Keratinocyte (primary cell): ENCODE data around the gene FMR1. TPM values are rescaled to one million over a fixed set of nuclear protein-coding genes. Genes with fewer than 3 reads are reported as not detected.

Experiments used
- DNase-seq: peaks from one replicate; pipeline ENCODE4 v3.0.0-alpha.2; 2011; ENCODE audit warnings: low read depth, missing footprints, low spot score
- FAIRE-seq: peaks from 2 replicates; lab custom pipeline; 2011; peaks lifted over from hg19 to GRCh38; lab: Jason Lieb, UNC
- H2AFZ ChIP-seq: 2 replicates; pipeline ENCODE4 v1.6.0; 2012; ENCODE audit warnings: low read length, control low read depth, inconsistent platforms; ENCODE audit not compliant: control insufficient read depth
- H3K27ac ChIP-seq: 2 replicates; pipeline ENCODE4 v1.5.1; 2011; ENCODE audit warnings: low read length; ENCODE audit not compliant: control insufficient read depth, insufficient read depth
- H3K27me3 ChIP-seq: 3 replicates; pipeline ENCODE4 v1.6.0; 2011; ENCODE audit warnings: low read length; ENCODE audit not compliant: control insufficient read depth, insufficient read depth; ENCODE audit errors: extremely low read depth
- H3K36me3 ChIP-seq, 2 experiments: 2 replicates in 1 of 2; 3 replicates in 1 of 2; pipeline ENCODE4 v1.5.1; 2011; ENCODE audit warnings: low read length in 2 of 2, mild to moderate bottlenecking in 1 of 2; ENCODE audit not compliant: control insufficient read depth in 2 of 2, insufficient read depth in 2 of 2; ENCODE audit errors: extremely low read depth in 1 of 2
- H3K4me1 ChIP-seq: 3 replicates; pipeline ENCODE4 v1.5.1; 2011; ENCODE audit warnings: low read length; ENCODE audit not compliant: control insufficient read depth, insufficient read depth; ENCODE audit errors: extremely low read depth
- H3K4me2 ChIP-seq: 3 replicates; pipeline ENCODE4 v1.6.0; 2011; ENCODE audit warnings: low read depth, low read length; ENCODE audit not compliant: control insufficient read depth, insufficient read depth; ENCODE audit errors: extremely low read depth
- H3K4me3 ChIP-seq, 3 experiments: fragments of 200-600 bp in 1 of 3; sonication (generic) in 1 of 3; 2 replicates in 2 of 3; 3 replicates in 1 of 3; pipeline ENCODE4 v1.5.1; 2011 to 2016; ENCODE audit warnings: low read length in 3 of 3, mild to moderate bottlenecking in 3 of 3, control low read depth in 2 of 3, inconsistent platforms in 1 of 3, low read depth in 1 of 3, mixed read lengths in 1 of 3, mixed run types in 1 of 3, moderate library complexity in 1 of 3; ENCODE audit not compliant: control insufficient read depth in 2 of 3, insufficient read depth in 2 of 3; ENCODE audit errors: extremely low read depth in 1 of 3
- H3K79me2 ChIP-seq: 2 replicates; pipeline ENCODE4 v1.6.0; 2012; ENCODE audit warnings: low read length; ENCODE audit not compliant: control insufficient read depth, insufficient read depth
- H3K9ac ChIP-seq: 3 replicates; pipeline ENCODE4 v1.6.0; 2011; ENCODE audit warnings: low read length; ENCODE audit not compliant: control insufficient read depth, insufficient read depth; ENCODE audit errors: extremely low read depth
- H3K9me1 ChIP-seq: 3 replicates; pipeline ENCODE4 v1.6.0; 2011; ENCODE audit warnings: low read length; ENCODE audit not compliant: control insufficient read depth, insufficient read depth; ENCODE audit errors: extremely low read depth
- H3K9me3 ChIP-seq: 2 replicates; pipeline ENCODE4 v1.5.1; 2012; ENCODE audit warnings: low read depth, low read length; ENCODE audit not compliant: control insufficient read depth
- H4K20me1 ChIP-seq: 3 replicates; pipeline ENCODE4 v1.6.0; 2011; ENCODE audit warnings: low read length; ENCODE audit not compliant: control insufficient read depth, insufficient read depth; ENCODE audit errors: extremely low read depth
- CTCF ChIP-seq, 3 experiments: IDR thresholded peaks in 1 of 3; conservative IDR thresholded peaks in 1 of 3; optimal IDR thresholded peaks in 1 of 3; 2 replicates in 2 of 3; 3 replicates in 1 of 3; pipeline versions ENCODE3 to v1.5.1; 2011; ENCODE audit warnings: low read length in 3 of 3, mild to moderate bottlenecking in 3 of 3, moderate library complexity in 2 of 3, control low read depth in 1 of 3, inconsistent platforms in 1 of 3; ENCODE audit not compliant: insufficient read depth in 2 of 3; ENCODE audit errors: extremely low read depth in 1 of 3
- EZH2 ChIP-seq: IDR thresholded peaks from one replicate; pipeline ENCODE4 v1.6.1; 2012; ENCODE audit warnings: inconsistent platforms, mild to moderate bottlenecking, low read length, moderate library complexity
- dilution Hi-C: fragments of 300-500 bp; cut with MboI; formaldehyde crosslinking; loops from one replicate; pipeline ENCODE4 v1.7.0; 2020; ENCODE audit warnings: low sequenced_read_pairs; ENCODE audit not compliant: extremely low pct_ligation_motif_present
- polyA plus RNA-seq, 5 experiments: library from polyadenylated mRNA; depleted of rRNA in 3 of 5; stranded (reverse) in 3 of 5; stranded (forward) in 1 of 5; unstranded in 1 of 5; fragments of >200 nt; gene quantifications; 1 replicate in 1 of 5; 2 replicates in 3 of 5; 3 replicates in 1 of 5; pipeline versions ENCODE4 v1.2.1 to v1.2.3, GENCODE V29; 2011 to 2012; ENCODE audit warnings: missing spikeins in 2 of 5, low read depth in 1 of 5, low replicate concordance in 1 of 5

FMR1 gene
- polyA plus RNA-seq, 1 donor (not counting 4 experiments of a cell fraction or from before 2014, with no cell fraction given) = 26.0 TPM

- TF ChIP-seq EZH2 (no peak), CTCF (optimal IDR thresholded peaks at IDR 0.05 in 1 of 3, IDR thresholded peaks at IDR 0.05 in 1 of 3, conservative IDR thresholded peaks at IDR 0.05 in 1 of 3; ENCODE audit: extremely low read depth in 1 of 3, insufficient read depth in 2 of 3, low read length in 3 of 3) (no peak)
- Histone ChIP-seq H3K4me2 (no peak overlapping the region), H3K4me3 (no peak overlapping the region), H3K79me2 (no peaks in the 10 kb centered on the region), H3K36me3 (no peaks in the 10 kb centered on the region), H3K27me3 (no peaks in the 10 kb centered on the region), H3K9me1 (no peaks in the 10 kb centered on the region), H2AFZ (no peak overlapping the region), H4K20me1 (no peaks in the 10 kb centered on the region), H3K27ac (no peak overlapping the region), H3K9me3 (no peaks in the 10 kb centered on the region), H3K4me1 (no peaks in the 10 kb centered on the region), H3K9ac (no peak overlapping the region)
- dilution Hi-C loops = no loop called here
- no peak for DNase-seq
- no peak for FAIRE-seq
Measured at GRCh38 chrX:147884958-147885357, 26.8 kb upstream of the FMR1 start.

DNA sequence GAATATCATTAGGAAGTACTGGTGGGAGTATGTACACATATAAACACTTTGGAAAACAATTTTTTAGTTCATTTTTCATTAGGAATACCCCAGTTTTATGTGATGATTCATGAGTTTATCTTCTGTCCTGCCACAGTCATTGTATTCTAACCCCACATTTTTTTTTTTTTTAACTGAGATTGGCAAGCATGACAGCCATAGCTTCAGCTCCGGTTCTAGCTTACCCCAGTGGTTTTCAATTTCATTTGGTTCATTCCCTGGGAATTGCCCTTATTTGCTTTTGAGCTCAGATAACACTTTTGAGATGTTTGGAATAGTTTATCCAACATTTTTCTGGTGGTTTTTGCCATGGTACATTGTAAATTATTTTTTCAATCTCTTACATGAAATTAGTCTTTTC is 21.0 kb upstream of the FMR1 start:
- no peaks in the 10 kb centered on the region for H3K36me3 ChIP-seq
- TF ChIP-seq CTCF (optimal IDR thresholded peaks at IDR 0.05 in 1 of 3, IDR thresholded peaks at IDR 0.05 in 1 of 3, conservative IDR thresholded peaks at IDR 0.05 in 1 of 3; ENCODE audit: extremely low read depth in 1 of 3, insufficient read depth in 2 of 3, low read length in 3 of 3) = no peak
- TF ChIP-seq EZH2 = no peak
- H3K4me1 ChIP-seq = no peaks in the 10 kb centered on the region
- H3K4me2 ChIP-seq = no peak overlapping the region
- H2AFZ ChIP-seq = no peak overlapping the region
- dilution Hi-C loops = no loop called here
- H4K20me1 ChIP-seq = no peaks in the 10 kb centered on the region
- no peak for DNase-seq
- H3K27ac ChIP-seq = no peak overlapping the region
- no peak overlapping the region for H3K4me3 ChIP-seq
- no peaks in the 10 kb centered on the region for H3K9me1 ChIP-seq
- H3K9me3 ChIP-seq = no peaks in the 10 kb centered on the region
- H3K27me3 ChIP-seq = no peaks in the 10 kb centered on the region
- H3K9ac ChIP-seq = no peak overlapping the region
- H3K79me2 ChIP-seq = no peaks in the 10 kb centered on the region
- FAIRE-seq = no peak
